IPS DF 4.7 (cell line): ENCODE results near the gene IAPP.
"Not testable (repeated sequence)": the region's sequence is repeated elsewhere in the genome, so short reads cannot be mapped to it uniquely, and the experiment has no call there.

ENCODE experiments used
- DNase-seq: peaks from one replicate; pipeline ENCODE4 v3.0.0-alpha.2; 2013; ENCODE audit warnings: low spot score; ENCODE audit errors: extremely low read depth

Gene IAPP

DNA sequence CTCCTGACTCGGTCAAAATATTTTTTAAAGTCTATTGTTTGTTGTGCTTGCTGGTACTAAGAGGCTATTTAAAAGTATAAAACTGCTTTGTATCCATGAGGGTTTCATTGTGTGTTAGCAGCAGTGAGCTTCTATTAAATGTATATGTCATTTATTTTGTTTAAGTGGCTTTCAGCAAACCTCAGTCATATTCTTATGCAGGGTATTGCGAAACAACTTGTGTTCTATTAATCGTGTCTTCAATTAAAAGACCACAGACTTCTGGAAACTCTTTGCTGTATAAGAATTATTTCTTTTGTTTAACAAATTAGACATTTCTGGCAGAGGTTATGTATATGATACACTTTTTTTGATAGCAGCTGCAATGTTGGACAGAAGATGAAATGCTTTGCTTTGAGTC, 6.5 kb downstream of the IAPP start:
- no peak for DNase-seq

- DNase-seq = not testable (repeated sequence)
Measured at GRCh38 chr12:21381320-21381719, 8.6 kb downstream of the IAPP start.

GRCh38 chr12:21384261-21384660, 11.6 kb downstream of the IAPP start:
- no peak for DNase-seq

DNA sequence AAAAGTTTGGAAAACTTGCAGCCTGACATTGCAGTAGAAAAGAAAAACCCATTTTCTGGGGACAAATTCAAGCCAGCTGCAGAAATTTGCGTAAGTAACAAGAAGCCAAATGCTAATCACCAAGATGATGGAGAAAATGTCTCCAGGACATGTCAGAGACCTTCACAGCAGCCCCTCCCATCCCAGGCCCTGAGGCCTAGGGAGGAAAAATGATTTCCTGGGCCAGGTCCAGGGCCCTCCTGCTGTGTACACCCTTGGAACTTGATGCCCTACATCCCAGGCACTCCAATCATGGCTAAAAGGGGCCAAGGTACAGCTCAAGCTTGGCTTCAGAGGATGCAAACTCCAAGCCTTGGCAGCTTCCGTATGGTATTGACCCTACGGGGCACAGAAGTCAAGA, 14.5 kb downstream of the IAPP start:
- no peak for DNase-seq

DNA sequence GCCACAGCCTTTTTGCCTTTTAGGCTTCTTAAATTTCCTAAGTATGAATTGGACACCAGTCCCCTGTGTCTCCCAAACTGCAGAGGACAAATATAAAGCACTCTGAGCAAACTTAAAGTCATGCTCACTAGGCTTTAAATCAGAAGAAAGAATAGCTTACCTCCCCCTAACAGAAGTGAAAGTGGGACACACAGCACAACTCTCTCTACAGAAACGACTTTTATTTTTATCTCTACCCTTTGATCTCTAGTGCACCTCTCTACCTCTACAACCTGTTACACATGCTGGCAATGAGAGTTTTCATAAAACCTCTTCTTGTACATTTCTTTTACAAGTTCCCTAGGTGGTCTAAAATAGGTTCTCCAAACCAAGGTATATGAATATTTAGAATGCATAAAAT, 19.7 kb downstream of the IAPP start:
- no peak for DNase-seq

GRCh38 chr12:21394828-21395626, 22.3 kb downstream of the IAPP start:
- DNase-seq = not testable (repeated sequence)

DNA sequence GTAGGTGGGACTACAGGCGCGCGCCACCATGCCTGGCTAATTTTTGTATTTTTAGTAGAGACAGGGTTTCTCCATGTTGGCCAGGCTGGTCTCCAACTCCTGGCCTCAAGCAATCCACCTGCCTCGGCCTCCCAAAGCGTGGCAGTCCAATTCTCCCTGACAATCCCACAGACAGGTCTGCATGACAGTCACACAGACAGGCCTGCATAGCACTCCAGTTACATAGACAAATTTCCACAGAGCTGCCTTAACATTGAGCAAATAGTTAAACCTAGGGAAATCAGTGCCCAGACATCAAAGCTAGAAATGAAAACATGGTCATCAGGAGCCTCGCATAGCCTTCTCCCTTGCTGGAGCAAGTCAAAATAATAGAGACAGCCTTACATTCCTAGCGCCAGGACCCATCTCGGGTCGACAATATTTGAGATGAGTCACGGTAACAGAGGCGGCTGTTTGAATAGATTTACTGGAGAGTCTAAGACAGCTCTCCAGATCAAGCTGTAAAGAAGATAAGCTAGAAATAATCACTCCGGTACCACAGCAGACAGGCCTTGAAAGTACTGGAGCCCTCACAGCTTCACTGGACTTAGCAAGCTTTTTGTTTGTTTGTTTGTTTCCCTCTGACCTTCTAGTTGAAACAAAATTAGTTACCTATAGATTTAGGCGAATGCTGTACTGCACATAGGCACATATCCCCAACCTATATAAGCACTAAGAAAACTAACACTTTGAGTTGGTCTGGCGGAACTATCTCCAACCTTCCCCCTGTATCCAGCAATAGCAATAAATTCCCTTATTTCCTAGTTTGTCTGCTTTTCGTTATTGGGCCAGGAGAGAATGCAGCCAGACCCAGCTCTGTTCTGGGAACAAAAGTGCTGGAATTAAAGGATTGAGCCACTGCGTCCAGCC, 40.9 kb downstream of the IAPP start:
- DNase-seq = no peak

DNA sequence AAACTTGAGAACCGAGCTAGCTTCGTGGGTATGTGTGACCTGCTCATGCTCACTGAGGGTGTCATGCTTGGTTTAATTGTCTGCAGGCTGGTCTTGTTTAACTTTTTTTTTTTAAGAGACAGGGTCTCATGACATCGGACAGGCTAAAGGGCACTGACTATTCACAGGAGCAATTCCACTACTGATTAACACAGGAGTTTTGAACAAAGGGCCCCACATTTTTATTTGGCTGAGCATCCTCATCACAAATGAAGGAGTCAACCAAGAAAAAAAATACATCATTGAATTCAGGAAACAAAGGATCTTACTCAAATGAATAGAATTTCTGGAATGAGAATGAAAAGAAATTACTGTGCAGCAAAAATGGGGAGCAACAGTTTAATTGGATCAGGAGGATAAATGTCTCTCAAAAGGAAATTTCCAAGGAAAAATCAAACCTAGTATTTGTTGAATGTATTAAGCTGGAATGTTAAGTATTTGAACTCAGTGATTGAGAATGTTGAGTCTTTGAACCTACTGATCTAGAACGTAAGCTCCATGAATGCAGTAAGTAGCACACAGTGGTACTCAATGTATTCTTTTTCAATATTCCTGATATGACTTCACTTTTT, 43.9 kb downstream of the IAPP start:
- DNase-seq = no peak

DNA sequence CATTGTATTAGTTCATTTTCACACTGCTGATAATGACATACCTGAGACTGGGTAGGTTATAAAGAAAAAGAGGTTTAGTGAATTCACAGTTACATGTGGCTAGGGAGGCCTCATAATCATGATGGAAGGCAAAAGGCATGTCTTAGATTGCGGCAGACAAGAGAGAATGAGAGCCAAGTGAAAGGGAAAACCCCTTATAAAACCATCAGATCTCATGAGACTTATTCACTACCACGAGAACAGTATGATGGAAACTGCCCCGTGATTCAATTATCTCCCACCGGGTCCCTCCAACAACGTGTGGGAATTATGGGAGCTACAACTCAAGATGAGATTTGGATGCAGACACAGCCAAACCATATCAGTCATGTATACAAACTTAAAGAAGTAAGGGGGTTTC, 45.7 kb downstream of the IAPP start:
- not testable (repeated sequence) for DNase-seq

GRCh38 chr12:21419009-21419699, 46.5 kb downstream of the IAPP start:
- not testable (repeated sequence) for DNase-seq

DNA sequence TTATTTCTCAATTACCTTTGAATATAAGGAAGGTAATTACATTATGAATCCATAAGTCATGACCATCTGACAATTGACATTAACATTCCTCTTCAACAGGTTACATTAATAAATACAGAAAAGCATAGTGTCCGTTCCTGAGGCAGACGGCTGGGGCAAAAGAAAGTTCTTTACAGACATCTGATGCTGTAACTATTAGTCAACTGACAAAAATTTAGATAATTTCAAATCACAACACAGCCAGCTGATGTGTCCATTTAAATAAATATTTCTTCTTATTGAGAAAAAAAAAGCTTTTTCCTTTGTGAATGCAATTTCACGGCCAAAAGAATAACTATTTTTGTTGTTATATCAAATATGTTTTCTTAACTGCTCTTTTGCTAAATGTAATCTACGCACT, 55.5 kb downstream of the IAPP start:
- DNase-seq = no peak
